Neuronal stem cell (in vitro differentiated cells): Measurements from ENCODE around the gene ADGB.
"Not testable (repeated sequence)": the region's sequence is repeated elsewhere in the genome, so short reads cannot be mapped to it uniquely, and the experiment has no call there.

ENCODE experiments used
- DNase-seq: peaks from one replicate; pipeline ENCODE4 v3.0.0-alpha.2; 2013; ENCODE audit warnings: low spot score
- H2AFZ ChIP-seq: one replicate; pipeline ENCODE4 v1.6.1; 2013; ENCODE audit warnings: mild to moderate bottlenecking, low read length, inconsistent platforms
- H2AK5ac ChIP-seq: 2 replicates; pipeline ENCODE4 v1.6.1; 2013; ENCODE audit warnings: low read depth, mild to moderate bottlenecking, inconsistent platforms, low read length, moderate library complexity, mixed read lengths
- H2BK120ac ChIP-seq: 2 replicates; pipeline ENCODE4 v1.6.1; 2013; ENCODE audit warnings: low read depth, mild to moderate bottlenecking, inconsistent platforms, low read length, moderate library complexity, mixed read lengths
- H2BK12ac ChIP-seq: one replicate; pipeline ENCODE4 v1.6.1; 2013; ENCODE audit warnings: low read length, inconsistent platforms
- H2BK15ac ChIP-seq: 2 replicates; pipeline ENCODE4 v1.6.1; 2013; ENCODE audit warnings: mild to moderate bottlenecking, low read length, inconsistent platforms, mixed read lengths
- H2BK5ac ChIP-seq: one replicate; pipeline ENCODE4 v1.6.1; 2013; ENCODE audit warnings: inconsistent platforms, mild to moderate bottlenecking, low read length, moderate library complexity
- H3K14ac ChIP-seq: one replicate; pipeline ENCODE4 v1.6.1; 2013; ENCODE audit warnings: low read length, inconsistent platforms
- H3K18ac ChIP-seq: 2 replicates; pipeline ENCODE4 v1.6.1; 2013; ENCODE audit warnings: low read length, inconsistent platforms
- H3K23ac ChIP-seq: 2 replicates; pipeline ENCODE4 v1.6.1; 2013; ENCODE audit warnings: low read depth, mild to moderate bottlenecking, mixed read lengths, low read length, inconsistent platforms; ENCODE audit not compliant: poor library complexity
- H3K27ac ChIP-seq: replicated peaks from 3 replicates; pipeline ENCODE4 v1.5.1; 2013; ENCODE audit warnings: low read length, inconsistent platforms
- H3K27me3 ChIP-seq, 3 experiments: 2 replicates each; pipeline ENCODE4 v1.6.1; 2013; ENCODE audit warnings: low read length in 3 of 3, mild to moderate bottlenecking in 2 of 3, inconsistent platforms in 1 of 3, low read depth in 1 of 3, mixed read lengths in 1 of 3, moderate library complexity in 1 of 3; ENCODE audit not compliant: control insufficient read depth in 3 of 3, insufficient read depth in 3 of 3
- H3K36me3 ChIP-seq, 2 donors: replicated peaks in 1 of 2; 2 replicates each; pipeline ENCODE4 v1.6.1; 2013; ENCODE audit warnings: low read length in 2 of 2; ENCODE audit not compliant: control insufficient read depth in 2 of 2, insufficient read depth in 2 of 2
- H3K4ac ChIP-seq: 2 replicates; pipeline ENCODE4 v1.6.1; 2013; ENCODE audit warnings: inconsistent platforms, mild to moderate bottlenecking, low read length, moderate library complexity
- H3K4me1 ChIP-seq, 2 donors: 1 replicate in 1 of 2; 2 replicates in 1 of 2; pipeline ENCODE4 v1.6.1; 2013; ENCODE audit warnings: low read length in 2 of 2, low read depth in 1 of 2; ENCODE audit not compliant: control insufficient read depth in 2 of 2, insufficient read depth in 1 of 2
- H3K4me2 ChIP-seq: one replicate; pipeline ENCODE4 v1.6.1; 2013; ENCODE audit warnings: mild to moderate bottlenecking, low read length, inconsistent platforms; ENCODE audit not compliant: insufficient read depth, poor library complexity, severe bottlenecking
- H3K4me3 ChIP-seq, 2 donors: 2 replicates each; pipeline ENCODE4 v1.5.1; 2013; ENCODE audit warnings: low read length in 2 of 2, mild to moderate bottlenecking in 2 of 2, inconsistent platforms in 1 of 2, moderate library complexity in 1 of 2
- H3K79me1 ChIP-seq: one replicate; pipeline ENCODE4 v1.6.1; 2013; ENCODE audit warnings: low read depth, mild to moderate bottlenecking, inconsistent platforms, low read length, moderate library complexity
- H3K9ac ChIP-seq: one replicate; pipeline ENCODE4 v1.6.1; 2013; ENCODE audit warnings: mild to moderate bottlenecking, low read depth, low read length, inconsistent platforms; ENCODE audit not compliant: poor library complexity
- H3K9me3 ChIP-seq, 2 donors: replicated peaks in 1 of 2; 2 replicates each; pipeline versions ENCODE3 to v1.6.1; 2013; ENCODE audit warnings: low read length in 2 of 2, mild to moderate bottlenecking in 2 of 2, inconsistent platforms in 1 of 2, low read depth in 1 of 2, mixed read lengths in 1 of 2, moderate library complexity in 1 of 2; ENCODE audit not compliant: control insufficient read depth in 2 of 2, insufficient read depth in 1 of 2
- H4K8ac ChIP-seq: one replicate; pipeline ENCODE4 v1.6.1; 2013; ENCODE audit warnings: low read depth, mild to moderate bottlenecking, inconsistent platforms, low read length, moderate library complexity
- H4K91ac ChIP-seq: one replicate; pipeline ENCODE4 v1.6.1; 2013; ENCODE audit warnings: low read length, low read depth, mild to moderate bottlenecking, inconsistent platforms; ENCODE audit not compliant: poor library complexity
- WGBS, 2 donors: extraction: QIAGEN DNeasy Blood & Tissue Kit; methylation state at CpG; one replicate each; pipeline ENCODE4 v1.1.7; 2013; ENCODE audit warnings: missing lambda C conversion rate in 2 of 2, mixed read lengths in 1 of 2; ENCODE audit not compliant: insufficient read length in 2 of 2, insufficient replicate concordance in 1 of 2; ENCODE audit errors: extremely low coverage in 2 of 2; 5-methylcytosine and 5-hydroxymethylcytosine counted together

Gene ADGB

GRCh38 chr6:146805546-146806325 lies 207.0 kb downstream of the ADGB start:
- no peak overlapping the region for H3K27ac ChIP-seq
- DNase-seq = no peak
- no peaks in the 10 kb centered on the region for H3K9me3 ChIP-seq
- no peak overlapping the region for H3K18ac ChIP-seq
- H3K36me3 ChIP-seq = no peaks in the 10 kb centered on the region
- H3K79me1 ChIP-seq = no peaks in the 10 kb centered on the region
- H3K27me3 ChIP-seq = no peaks in the 10 kb centered on the region
- no peak overlapping the region for H2BK15ac ChIP-seq
- no peak overlapping the region for H3K4ac ChIP-seq
- no peak overlapping the region for H2BK12ac ChIP-seq
- H3K4me1 ChIP-seq = no peaks in the 10 kb centered on the region
- no peak overlapping the region for H4K8ac ChIP-seq
- H3K9ac ChIP-seq = no peak overlapping the region
- H3K23ac ChIP-seq = no peak overlapping the region
- no peak overlapping the region for H2BK5ac ChIP-seq
- no peak overlapping the region for H3K14ac ChIP-seq
- no peak overlapping the region for H2AK5ac ChIP-seq
- no CpG with 5 or more reads among the region's 2 CpGs for WGBS, 2 donors
- no peak overlapping the region for H4K91ac ChIP-seq
- no peak overlapping the region for H2AFZ ChIP-seq
- H3K4me3 ChIP-seq = no peak overlapping the region
- H2BK120ac ChIP-seq = no peak overlapping the region
- H3K4me2 ChIP-seq = no peak overlapping the region

GRCh38 chr6:146809014-146809413 lies 210.2 kb downstream of the ADGB start:
- H3K4me1 ChIP-seq, H2AFZ ChIP-seq, H3K18ac ChIP-seq, H2BK12ac ChIP-seq, H3K79me1 ChIP-seq, H3K4me2 ChIP-seq, H4K91ac ChIP-seq, H2BK120ac ChIP-seq, H3K9ac ChIP-seq, DNase-seq, H3K14ac ChIP-seq, H3K27ac ChIP-seq, H3K27me3 ChIP-seq, H2BK15ac ChIP-seq, H3K9me3 ChIP-seq, H3K36me3 ChIP-seq, H2AK5ac ChIP-seq, H3K23ac ChIP-seq, H2BK5ac ChIP-seq, H3K4ac ChIP-seq, H4K8ac ChIP-seq, H3K4me3 ChIP-seq: not testable (repeated sequence)
- WGBS, 2 donors = no CpG with 5 or more reads among the region's 9 CpGs

- not testable (repeated sequence) for H4K91ac ChIP-seq, H3K27me3 ChIP-seq, H3K14ac ChIP-seq, H3K4ac ChIP-seq, H3K4me1 ChIP-seq, H3K4me3 ChIP-seq, H2BK5ac ChIP-seq, H4K8ac ChIP-seq, H2BK15ac ChIP-seq, H2BK120ac ChIP-seq, H3K79me1 ChIP-seq, H3K27ac ChIP-seq, DNase-seq, H2BK12ac ChIP-seq, H3K9me3 ChIP-seq, H3K18ac ChIP-seq, H3K4me2 ChIP-seq, H3K9ac ChIP-seq, H2AK5ac ChIP-seq, H3K23ac ChIP-seq, H3K36me3 ChIP-seq
- peak overlapping the region; percentile 53 for H2AFZ ChIP-seq
- no CpG with 5 or more reads among the region's 6 CpGs for WGBS, 2 donors
Observed at GRCh38 chr6:146812811-146813321, 214.1 kb downstream of the ADGB start.

GRCh38 chr6:146813554-146813953 lies 214.8 kb downstream of the ADGB start:
- Histone ChIP-seq H2BK12ac (no peak overlapping the region), H2BK5ac (no peak overlapping the region), H3K4me3 (no peak overlapping the region), H2BK15ac (no peak overlapping the region), H2AK5ac (no peak overlapping the region), H3K36me3 (no peaks in the 10 kb centered on the region), H3K9me3 (no peaks in the 10 kb centered on the region), H3K14ac (no peak overlapping the region), H3K18ac (no peak overlapping the region), H4K91ac (no peak overlapping the region), H2AFZ (no peak overlapping the region), H3K4me1 (no peaks in the 10 kb centered on the region), H3K23ac (no peak overlapping the region), H3K27ac (no peak overlapping the region), H4K8ac (no peak overlapping the region), H3K79me1 (no peaks in the 10 kb centered on the region), H2BK120ac (no peak overlapping the region), H3K4me2 (no peak overlapping the region), H3K27me3 (no peaks in the 10 kb centered on the region), H3K9ac (no peak overlapping the region), H3K4ac (no peak overlapping the region)
- WGBS, 2 donors = no CpG with 5 or more reads among the region's 3 CpGs
- DNase-seq = no peak
